ENCODE measurements around the gene MAP3K4.

The MAP3K4 gene

DNA sequence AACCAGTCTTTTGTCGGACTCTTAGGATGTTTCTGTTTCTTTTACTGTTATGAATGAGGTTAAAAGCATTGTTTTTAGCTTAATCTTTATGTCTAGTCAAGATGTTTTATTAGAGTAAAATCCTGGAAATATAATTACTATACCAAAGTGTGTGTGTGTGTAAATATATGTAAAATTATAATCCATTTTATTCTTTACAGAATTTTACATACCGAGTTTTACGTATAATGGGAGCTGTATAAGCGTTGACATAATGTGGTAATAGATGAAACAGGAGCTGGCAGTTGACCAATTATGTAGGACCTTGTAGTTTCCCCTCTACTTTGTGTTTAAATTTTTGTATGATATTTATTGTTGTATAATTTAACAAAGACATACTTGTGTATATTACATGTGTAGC, 16.7 kb downstream of the MAP3K4 start:
- DNase-seq (ENCODE audit: low spot score): no peak

DNA sequence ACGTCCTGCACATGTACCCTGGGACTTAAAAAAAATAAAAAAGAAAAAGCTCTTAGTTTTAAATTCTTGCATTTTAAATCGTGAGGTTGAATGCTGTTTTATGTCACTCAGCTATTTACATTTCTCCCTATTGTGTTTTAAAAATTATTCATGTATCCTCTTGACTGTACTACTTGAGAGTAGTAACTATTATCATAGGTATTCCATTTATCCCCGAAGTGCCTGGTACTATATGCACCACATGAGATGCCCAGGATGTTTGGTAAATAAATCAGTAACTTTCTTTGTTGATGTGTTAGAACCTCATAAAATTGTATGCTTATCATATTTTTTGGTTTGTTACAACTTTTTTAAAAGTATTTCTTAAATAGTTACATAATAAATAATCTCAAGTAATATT, 18.4 kb downstream of the MAP3K4 start:
- DNase-seq (ENCODE audit: low spot score): no peak

DNA sequence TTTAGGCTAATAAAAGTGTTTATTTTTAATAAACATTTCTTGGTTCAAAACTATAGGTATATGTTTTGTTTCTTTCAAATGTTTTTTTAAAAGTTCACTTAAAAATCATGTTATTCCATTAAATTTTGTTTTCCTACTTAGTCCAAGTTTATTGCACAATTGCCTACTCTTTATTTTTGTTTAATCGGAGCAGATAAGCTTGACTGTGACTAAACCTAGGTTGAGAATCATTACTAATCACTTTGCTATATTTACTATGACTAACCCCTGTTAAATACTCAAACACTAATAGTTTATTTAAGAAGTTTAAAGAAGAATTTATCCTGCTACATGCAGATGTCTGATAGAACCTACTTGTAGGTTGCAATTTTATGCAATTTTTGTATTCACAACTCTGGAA, 18.8 kb downstream of the MAP3K4 start:
- DNase-seq (ENCODE audit: low spot score): peak; percentile 19

DNA sequence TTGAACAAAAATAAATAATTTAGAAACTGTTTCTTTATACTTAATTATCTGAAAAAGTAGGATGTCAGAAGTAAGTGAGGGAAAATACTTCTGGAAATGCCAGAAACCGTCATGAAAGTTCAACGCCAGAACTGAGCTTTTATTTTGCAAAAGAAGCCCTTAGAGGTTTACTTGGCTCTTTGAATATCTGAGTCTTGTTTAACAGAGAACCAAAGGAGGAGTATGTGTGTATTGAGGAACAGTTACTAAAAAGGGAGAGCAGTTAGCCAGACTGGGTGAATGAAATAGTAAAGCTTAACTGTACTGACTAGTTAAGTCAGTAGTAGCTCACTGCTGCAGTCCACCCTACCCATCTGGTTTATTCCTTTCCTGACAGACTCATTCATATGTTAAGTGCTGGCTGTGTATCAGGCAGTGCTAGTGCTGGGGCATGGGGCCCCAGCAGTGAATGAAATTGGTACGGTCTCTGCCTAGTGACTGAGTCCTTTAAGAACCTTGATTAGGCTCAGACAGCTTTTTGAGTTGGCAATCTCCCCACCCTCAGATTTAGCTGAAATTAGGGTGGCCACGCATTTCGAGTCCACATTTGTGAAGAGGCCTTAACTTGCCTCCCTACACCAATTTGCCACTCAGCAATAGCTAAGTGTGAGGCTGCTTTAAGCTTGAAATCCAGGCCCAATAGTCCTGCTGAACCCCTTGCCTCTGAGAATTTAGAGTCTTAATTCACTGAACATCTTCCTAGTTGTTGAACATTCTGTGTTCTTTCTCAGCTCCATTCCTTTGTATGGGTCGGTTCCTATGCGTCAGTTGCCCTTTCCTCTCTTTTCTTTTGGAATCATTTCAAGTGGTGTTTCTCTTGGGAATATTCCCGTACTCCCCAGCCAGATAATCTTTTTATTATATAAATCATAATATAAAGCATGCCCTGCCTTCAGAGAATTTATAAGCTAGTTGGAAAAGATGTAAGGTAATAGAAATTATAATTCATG, 20.2 kb downstream of the MAP3K4 start:
- DNase-seq (ENCODE audit: low spot score): no peak

DNA sequence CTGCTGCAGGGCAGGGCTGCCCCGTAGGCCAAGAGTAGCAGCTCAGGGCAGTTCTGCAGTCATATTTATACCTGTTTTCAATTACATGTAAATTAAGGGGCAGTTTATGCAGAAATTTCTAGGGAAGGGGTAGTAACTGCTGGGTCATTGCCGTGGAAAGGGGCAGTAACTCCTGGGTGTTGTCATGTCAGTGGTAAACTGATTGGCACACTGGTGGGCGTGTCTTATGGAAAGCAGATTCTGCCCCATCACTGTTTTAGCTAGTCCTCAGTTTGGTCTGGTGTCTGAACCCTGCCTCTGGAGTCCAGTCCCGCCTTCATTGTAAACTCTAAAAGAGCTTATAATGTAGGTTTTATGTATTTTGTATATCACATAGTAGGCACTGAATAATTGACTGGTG, 22.1 kb downstream of the MAP3K4 start:
- no peak for DNase-seq (ENCODE audit: low spot score)

DNA sequence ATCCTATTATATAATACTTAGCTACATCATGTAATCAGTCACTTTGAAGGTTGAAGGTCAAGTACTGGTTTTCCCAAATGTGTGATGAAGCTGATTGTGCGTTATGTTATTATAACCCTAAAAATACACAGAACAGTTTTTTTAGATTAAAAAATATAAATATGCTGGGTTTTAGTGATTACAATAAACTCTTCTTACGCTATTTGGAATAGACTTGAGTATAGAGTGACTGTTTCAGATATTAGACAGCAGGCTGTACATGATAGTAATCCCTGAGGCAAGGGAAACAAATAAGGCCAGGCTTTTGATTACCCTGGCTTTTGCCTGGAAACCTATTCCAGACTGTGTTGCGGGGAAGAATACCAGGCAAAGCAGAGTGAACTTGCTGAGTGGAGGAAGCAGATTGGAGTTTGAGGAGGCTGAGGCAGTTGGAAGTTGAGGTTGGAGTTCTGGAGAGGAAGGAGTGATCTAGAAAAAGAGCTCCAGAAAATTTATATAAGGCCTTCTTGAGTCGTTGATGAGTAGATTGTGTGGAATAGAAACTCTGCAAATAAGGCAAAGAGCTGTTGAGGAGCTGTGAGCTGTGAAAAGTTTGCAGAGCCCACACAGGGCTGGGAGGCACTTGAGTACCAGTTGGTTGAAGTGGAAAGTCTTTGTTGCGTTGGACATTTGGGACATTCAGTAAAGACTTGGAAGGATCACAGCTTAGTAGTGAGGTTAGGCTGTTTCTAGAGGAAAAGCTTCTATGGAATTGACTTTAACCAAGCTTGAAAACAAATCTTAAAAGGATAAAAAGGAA, 26.4 kb downstream of the MAP3K4 start:
- no peak for DNase-seq (ENCODE audit: low spot score)

DNA sequence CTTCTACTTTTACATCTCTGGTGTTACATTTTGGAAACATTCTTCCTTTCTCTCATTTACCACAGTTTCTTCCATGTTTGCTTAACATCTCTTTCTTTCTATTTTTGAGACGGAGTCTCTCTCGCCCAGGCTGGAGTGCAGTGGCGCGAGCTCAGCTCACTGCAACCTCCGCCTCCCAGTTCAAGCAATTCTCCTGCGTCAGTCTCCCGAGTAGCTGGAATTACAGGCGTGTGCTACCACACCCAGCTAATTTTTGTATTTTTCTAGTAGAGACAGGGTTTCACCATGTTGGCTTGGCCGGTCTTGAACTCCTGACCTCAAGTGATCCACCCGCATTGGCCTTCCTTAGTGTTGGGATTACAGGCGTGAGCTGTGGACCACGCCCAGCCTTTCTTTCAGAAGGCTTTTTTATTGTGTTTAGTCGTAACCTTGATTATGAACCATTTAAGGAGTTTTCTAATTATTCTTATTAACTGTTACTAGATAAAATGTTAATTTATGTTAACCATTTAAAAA, 27.8 kb downstream of the MAP3K4 start:
- DNase-seq (ENCODE audit: low spot score): no peak

DNA sequence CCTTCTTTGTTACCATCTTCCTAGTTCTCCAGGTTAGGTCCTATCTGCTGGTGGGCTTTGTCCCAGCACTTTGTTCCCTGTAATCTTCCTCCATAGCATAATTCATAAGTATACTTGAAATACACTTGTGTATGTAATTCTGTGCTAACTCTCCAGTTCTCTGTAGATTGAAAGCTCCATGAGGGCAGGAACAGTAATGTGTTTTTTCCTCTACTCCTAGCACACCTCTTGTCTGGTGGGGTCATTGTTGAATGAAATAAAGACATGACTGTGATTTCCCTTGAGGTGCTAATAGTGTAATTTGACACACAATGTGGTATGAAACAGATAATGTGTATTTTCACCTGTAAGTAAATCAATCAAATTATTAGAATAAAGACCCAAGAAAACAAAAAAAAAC, 30.0 kb downstream of the MAP3K4 start:
- DNase-seq (ENCODE audit: low spot score): no peak

DNA sequence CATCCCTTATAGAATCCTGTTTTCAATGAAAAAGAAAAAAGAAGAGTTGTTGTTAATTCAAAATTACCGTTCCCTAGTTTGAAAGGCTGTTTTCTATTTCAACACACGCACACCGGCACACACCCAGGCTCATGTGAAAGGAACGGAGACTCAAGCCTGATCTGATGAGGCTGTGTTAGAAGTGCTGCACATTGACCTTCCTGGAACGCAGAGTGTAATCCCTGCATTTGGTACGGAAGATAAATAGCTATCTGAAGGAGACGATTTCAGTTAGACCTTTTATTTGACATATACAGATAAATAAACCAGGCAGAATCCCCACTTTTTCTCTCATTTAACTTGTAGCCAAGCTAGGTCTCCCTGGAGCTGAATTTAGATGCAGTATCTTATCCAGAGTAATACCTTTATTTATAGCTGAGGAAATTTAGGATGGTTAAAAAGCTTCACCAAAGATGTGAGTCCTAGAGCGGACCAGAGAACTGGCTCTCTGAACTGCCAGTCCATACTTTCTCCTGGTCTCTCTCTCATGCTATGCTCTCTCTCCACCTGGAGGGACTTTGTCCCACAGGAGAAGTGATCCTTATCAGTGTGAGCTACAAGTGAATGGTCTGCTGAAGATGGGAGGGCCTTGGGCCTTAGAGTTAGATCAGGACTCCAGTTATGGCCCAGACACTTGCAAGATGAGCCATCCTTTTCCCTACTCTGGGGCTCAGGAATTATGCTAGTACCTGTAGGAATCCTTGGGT, 30.6 kb downstream of the MAP3K4 start:
- DNase-seq (ENCODE audit: low spot score): no peak

DNA sequence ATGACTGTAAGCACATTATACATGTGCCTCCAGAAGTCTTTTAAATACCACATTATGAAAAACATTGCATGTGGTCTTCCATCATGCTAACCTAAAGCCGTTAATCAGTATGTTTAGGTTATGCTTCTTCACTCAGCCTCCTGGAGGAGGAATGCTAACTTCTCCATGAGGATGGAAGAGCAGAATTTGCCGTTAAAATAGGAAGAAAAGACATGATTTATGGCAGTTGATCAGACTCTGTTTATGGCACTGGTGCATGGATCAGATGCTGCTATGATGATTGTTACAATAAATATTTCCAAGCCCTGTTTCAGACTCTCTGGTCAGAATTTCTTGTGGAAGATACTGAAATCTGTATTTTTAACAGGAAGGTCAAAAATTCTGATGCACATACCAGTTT, 31.7 kb downstream of the MAP3K4 start:
- peak; percentile 14 for DNase-seq (ENCODE audit: low spot score)

DNA sequence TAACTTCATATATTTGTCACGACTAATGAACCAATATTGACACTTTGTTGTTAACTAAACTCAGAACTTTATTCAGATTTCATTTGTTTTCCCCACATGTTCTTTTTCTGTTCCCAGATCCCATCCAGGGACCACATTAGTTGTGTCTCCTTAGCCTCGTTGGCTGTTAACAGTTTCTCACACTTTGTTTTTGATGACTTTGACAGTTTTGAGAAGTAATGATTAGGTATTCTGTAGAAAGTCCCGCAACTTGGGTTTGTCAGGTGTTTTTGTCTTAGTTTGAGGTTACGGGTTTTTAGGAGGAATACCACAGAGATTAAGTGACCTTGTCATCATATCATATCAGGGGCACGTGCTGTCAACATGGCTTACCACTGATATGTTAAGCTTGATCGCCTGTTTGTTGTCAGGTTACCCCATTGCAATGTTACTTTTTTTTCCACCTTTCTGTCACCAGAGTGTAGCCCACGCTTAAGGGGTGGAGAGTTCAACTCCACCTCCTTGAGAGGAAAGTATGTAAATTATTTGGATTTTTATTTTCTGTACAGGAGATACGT, 32.9 kb downstream of the MAP3K4 start:
- DNase-seq (ENCODE audit: low spot score): no peak

DNA sequence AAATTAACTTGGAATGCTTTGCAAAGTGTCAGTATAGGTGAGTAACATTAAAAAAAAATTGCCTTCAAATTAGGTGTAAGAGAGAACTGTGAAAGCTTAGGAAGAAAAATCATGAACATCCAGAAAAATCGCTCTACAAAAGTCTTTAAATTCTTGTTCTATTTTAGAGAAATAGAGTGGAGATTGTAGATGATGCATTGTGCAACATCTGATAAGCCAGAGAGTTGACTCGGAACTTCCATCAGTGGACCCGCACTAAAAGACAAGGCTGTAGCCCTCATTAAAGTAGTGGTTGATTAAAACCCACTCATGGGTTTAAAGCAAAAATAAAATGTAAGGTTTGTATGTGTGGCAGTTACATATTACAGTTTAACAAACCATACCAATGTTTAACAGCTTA, 35.8 kb downstream of the MAP3K4 start:
- no peak for DNase-seq (ENCODE audit: low spot score)

DNA sequence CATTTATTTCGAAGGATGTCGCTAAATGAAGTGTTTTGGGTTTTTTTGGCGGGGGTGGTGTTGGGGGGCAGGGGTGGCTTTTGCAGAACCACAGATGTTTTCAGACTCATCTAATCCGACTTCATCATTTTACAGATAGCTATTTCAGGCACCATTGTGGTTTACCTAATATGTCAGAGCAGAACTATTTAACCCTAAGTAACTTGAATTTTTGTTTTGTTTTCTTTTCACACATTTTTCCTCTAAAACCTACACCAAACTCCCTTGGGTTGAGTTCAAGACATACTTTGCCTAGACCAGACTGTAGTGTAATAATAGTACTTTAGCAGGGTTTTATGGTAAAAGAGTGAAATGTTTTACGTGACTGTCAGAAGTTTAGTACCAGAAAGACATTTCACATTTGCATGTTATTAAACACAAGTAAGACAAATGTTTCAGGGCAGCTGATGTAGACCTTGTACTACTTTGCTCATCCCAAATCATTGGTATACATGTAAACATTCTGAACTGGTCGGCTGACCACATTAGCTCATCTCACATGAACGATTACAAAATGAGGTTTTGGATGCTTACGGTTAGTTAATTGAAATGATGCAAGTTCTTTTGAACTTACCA, 37.7 kb downstream of the MAP3K4 start:
- DNase-seq (ENCODE audit: low spot score): peak; percentile 75

DNA sequence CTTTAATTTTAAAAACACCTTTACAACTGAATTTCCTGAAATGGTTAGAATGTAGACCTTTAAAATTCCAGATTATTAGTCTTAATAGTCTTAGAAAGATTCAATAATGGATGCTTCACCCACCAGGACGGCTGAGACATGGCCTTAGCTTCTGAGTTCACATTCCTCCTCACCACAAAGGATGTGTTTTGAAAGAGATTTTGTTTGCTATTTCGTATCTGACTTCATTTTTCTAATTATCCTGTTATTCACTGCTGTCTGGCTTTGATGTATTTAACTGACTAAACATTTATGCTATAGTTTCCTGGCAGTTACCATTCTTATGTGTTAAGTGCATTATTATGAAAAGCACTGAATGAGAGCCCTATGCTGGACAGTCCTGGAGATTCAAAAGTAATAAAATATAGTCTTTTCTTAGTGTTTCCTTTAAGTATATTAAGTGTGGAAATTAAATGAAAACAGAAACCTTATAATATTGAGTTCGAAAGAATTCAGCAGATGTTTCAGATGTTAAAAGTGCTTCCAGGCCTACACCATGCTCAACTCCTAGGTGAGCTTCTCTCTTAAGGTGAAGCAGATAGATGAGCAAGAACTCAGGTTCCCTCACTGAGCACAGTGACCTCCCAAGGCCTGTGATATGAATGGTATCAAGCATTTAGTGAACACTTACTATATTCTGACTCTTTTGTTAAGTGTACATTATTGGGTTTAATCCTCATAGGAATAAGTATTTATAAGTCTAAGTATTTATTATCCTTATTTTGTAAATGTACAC, 40.3 kb downstream of the MAP3K4 start:
- DNase-seq (ENCODE audit: low spot score): peak; percentile 47

DNA sequence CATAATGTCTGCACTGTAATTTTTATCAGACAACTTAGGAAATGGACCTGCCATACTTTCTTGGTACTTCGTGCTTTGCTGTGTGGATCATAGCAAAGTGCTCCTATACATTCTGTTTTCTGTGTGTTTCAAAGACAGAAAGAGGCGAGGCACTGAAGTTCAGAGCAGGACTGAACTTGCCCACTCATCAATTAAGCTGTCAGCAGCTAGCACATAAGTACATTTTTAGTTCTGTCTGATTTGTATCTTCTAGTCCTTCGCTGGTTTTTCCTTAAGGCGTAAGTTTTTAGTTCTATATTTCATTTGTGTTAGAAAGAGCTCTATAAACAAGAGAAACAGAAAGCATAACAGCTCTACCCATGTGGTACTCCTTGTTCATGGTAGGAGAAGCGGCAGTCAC, 42.1 kb downstream of the MAP3K4 start:
- no peak for DNase-seq (ENCODE audit: low spot score)

DNA sequence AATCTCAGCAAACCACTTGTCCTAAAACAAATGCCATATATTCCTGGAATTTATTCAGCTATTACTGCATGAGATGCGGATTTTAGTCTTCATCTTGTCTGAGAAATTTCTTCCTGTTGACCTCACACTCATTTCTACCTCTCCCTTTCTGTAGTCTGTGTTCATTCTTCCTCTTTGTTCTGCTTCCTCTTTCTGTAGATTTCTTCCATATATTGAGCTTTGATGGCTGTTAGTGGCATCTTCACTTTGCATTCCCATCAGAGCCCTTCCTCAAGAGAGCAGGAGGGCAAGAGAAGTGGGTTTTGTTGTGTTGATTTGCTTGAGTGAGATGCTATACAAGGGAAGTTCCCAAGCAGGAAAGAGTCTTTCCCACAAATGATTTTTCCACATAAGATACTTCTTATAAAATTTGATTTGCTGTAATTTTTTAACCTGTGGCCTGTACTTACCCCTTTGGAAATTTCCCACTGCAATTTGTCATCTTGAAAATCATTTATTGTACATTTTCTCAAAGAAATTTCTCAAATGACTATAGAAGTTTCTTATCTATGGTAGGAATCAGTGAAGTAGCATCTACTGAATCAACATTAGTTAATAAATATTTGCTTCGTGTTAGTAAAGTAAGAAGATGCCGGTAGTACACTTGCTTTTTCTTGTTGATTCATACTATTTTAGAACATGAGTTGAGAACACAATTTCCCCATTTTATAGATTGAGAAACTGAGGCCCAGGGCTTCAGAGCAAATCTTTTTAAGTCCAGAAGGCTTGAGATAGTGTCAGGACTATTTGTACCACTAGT, 43.8 kb downstream of the MAP3K4 start:
- DNase-seq (ENCODE audit: low spot score): no peak

DNA sequence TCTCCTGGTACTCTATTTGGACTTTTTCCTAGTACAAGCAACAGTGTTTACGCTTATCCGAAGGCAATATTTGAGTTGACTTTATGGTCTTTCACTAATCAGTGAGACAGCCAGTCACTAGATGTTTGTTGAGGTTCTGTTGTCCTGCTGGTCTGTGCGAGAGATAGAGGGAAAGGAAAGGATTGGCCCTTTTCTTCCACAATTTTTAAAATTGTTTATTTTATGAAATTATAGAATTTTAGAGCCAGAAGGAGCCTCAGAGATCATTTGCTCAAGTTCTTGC, 44.4 kb downstream of the MAP3K4 start:
- no peak for DNase-seq (ENCODE audit: low spot score)

DNA sequence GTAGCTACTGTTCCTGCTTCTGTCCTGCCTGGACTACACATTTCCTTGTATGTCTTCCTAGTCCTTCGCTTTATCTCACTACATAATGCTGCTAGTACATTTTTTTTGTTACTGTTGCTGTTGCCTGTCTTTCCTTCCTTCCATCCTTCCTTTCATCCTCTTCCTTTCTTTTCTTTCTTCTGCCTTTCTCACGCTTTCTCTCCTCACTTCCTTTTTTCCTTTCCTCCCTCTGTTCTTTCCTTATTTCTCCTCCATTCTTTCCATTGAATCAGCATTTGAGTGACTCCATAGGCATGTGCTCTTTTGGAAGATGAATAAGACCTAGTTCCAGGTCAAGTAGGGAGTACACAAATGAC, 46.3 kb downstream of the MAP3K4 start:
- no peak for DNase-seq (ENCODE audit: low spot score)

DNA sequence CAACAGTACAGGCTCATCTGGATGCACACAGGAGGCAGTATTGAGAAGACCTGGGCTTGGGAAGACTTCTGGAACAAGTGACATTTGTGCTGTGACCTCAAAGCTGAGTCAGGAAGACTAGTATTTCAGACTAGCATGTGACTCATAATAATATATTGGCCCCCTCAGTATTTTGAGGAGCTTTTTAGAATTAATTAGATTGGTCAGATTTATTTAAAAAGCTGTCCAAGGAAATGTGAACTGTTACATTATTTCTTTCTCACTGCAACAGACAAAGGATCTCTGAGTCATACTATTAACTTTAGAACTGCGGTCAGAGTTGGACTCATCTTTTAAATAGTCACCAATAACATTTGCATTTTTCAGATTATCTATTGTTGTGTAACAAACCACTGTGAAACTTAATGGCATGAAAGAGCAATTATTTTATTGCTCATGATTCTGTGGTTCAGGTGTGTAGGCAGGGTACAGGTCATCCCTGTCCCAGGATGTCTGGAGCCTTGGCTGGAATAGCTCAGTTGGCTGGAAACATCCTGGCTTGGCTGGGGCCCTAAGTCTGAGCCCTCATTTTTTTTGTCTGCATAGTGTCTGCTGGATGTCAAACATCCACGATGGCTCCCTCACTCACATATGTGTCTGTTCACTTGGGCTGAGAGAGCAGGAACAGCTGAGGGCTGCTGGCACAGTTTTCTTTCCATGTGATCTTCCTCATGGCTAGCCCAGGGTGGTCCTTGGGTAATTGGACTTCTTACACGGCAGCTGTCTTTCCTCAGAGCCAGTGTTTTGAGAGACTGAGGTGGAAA, 46.9 kb downstream of the MAP3K4 start:
- peak; percentile 79 for DNase-seq (ENCODE audit: low spot score)
